HepG2 (cell line): Measurements from ENCODE around the gene DOC2A. TPM values are rescaled to one million over a fixed set of nuclear protein-coding genes. Genes with fewer than 3 reads are reported as not detected.
A peak's percentile ranks its signal among the peaks of the same experiment; 100 is the strongest.

Source experiments
- ATF3 ChIP-seq: sonication (generic); formaldehyde crosslinking; IDR thresholded peaks from 2 replicates; pipeline ENCODE4 v1.4.0; 2020; ENCODE audit warnings: missing genetic modification reagents
- REST ChIP-seq, 2 experiments: IDR thresholded peaks; 2 replicates each; pipeline ENCODE4 v1.6.1; 2011 to 2012; ENCODE audit warnings: low read length in 2 of 2, borderline replicate concordance in 1 of 2, low read depth in 1 of 2, mild to moderate bottlenecking in 1 of 2, moderate library complexity in 1 of 2
- TARDBP ChIP-seq: sonication (generic); formaldehyde crosslinking; IDR thresholded peaks from 2 replicates; pipeline ENCODE4 v1.8.0; 2022; ENCODE audit warnings: mild to moderate bottlenecking, missing genetic modification reagents
- TBL1XR1 ChIP-seq: fragments of 150-350 bp; IDR thresholded peaks from 2 replicates; pipeline ENCODE4 v1.6.1; 2014; ENCODE audit warnings: borderline replicate concordance, low read length; ENCODE audit not compliant: partially characterized antibody
- UBTF ChIP-seq: sonication (generic); formaldehyde crosslinking; IDR thresholded peaks from 2 replicates; pipeline ENCODE4 v1.4.0; 2020; ENCODE audit warnings: mild to moderate bottlenecking, missing genetic modification reagents
- ZBTB39 ChIP-seq: sonication (generic); formaldehyde crosslinking; IDR thresholded peaks from 2 replicates; pipeline ENCODE4 v1.5.0; 2020; ENCODE audit warnings: missing genetic modification reagents
- ZBTB40 ChIP-seq, 2 experiments: fragments of 450-650 bp in 1 of 2; sonication (generic) in 1 of 2; formaldehyde crosslinking in 1 of 2; IDR thresholded peaks; 2 replicates each; pipeline versions ENCODE4 v1.6.1 to v1.8.0; 2016 to 2022; ENCODE audit warnings: antibody characterized with exemption in 1 of 2, mild to moderate bottlenecking in 1 of 2, missing genetic modification reagents in 1 of 2
- ZNF24 ChIP-seq: fragments of 450-650 bp; IDR thresholded peaks from 2 replicates; pipeline ENCODE4 v1.6.1; 2017; ENCODE audit warnings: antibody characterized with exemption, mild to moderate bottlenecking
- ZNF546 ChIP-seq: sonication (generic); formaldehyde crosslinking; conservative IDR thresholded peaks from 2 replicates; pipeline ENCODE4 v1.8.1; 2023; ENCODE audit warnings: mild to moderate bottlenecking, missing genetic modification reagents
- ZNF605 ChIP-seq: sonication (generic); formaldehyde crosslinking; IDR thresholded peaks from 2 replicates; pipeline ENCODE4 v1.8.0; 2022; ENCODE audit warnings: mild to moderate bottlenecking, missing genetic modification reagents
- polyA plus RNA-seq, 8 experiments: library from polyadenylated mRNA; depleted of rRNA in 3 of 8; stranded (reverse) in 7 of 8; unstranded in 1 of 8; fragments of >200 nt; fragmentation: Illumina TruSeq in 4 of 8; extraction: Trizol in 4 of 8; gene quantifications; 2 replicates each; pipeline versions ENCODE4 v1.2.1 to v1.2.3, GENCODE V29; 2011 to 2016; ENCODE audit warnings: low read depth in 4 of 8, missing spikeins in 1 of 8, mixed read lengths in 1 of 8; ENCODE audit not compliant: insufficient read depth in 1 of 8
- total RNA-seq, 5 experiments: library from RNA; depleted of rRNA; stranded (reverse); fragments of >200 nt; fragmentation: Illumina TruSeq; extraction: Trizol; gene quantifications; 2 replicates each; pipeline ENCODE4 v1.2.3, GENCODE V29; 2016; ENCODE audit warnings: low read depth in 1 of 5

DOC2A gene
- total and polyA plus RNA-seq, 2 of the 13 experiments (the other 11 are each of a cell fraction or from before 2014, with no cell fraction given), result 0.15 to 0.55 TPM

- TF ChIP-seq ZBTB40 (IDR thresholded peaks at IDR 0.05) (no peak), ZBTB40 (CRISPR knock-in tag; IDR thresholded peaks at IDR 0.05) (no peak), TBL1XR1 (no peak), ZNF546 (CRISPR knock-in tag) (peak; percentile 52; the same call in 1 of the 2 replicates), TARDBP (no peak), UBTF (no peak), ZNF605 (no peak), ZBTB39 (CRISPR knock-in tag) (no peak), REST (IDR thresholded peaks at IDR 0.05; ENCODE audit: borderline replicate concordance in 1 of 2, low read depth in 1 of 2, low read length in 2 of 2) (peak; percentile 92 to 97), ZNF24 (no peak), ATF3 (CRISPR knock-in tag) (0 out of 2 replicates have a peak, but pooled peaks have one; percentile 39)
Measured at GRCh38 chr16:30028438-30029076, 17.7 kb upstream of the DOC2A start (continued).
